Renal pelvis (tissue), 4 donors: ENCODE results near the gene ZPLD1. TPM values are rescaled to one million over a fixed set of nuclear protein-coding genes. Genes with fewer than 3 reads are reported as not detected.

Experiments
- DNase-seq: peaks from one replicate; pipeline ENCODE4 v3.0.0-alpha.2; 2013
- polyA plus RNA-seq, 3 donors: library from polyadenylated mRNA; unstranded; fragments of 120-200 nt; gene quantifications; one replicate each; pipeline ENCODE4 v1.2.1, GENCODE V29; 2013; ENCODE audit not compliant: insufficient read length in 3 of 3

ZPLD1 gene
- polyA plus RNA-seq, 3 donors, result 0.41 to 0.89 (median 0.62) TPM

- DNase-seq, result no peak
These were observed 92.0 kb downstream of the ZPLD1 start for GRCh38 chr3:102526865-102527264.

DNA sequence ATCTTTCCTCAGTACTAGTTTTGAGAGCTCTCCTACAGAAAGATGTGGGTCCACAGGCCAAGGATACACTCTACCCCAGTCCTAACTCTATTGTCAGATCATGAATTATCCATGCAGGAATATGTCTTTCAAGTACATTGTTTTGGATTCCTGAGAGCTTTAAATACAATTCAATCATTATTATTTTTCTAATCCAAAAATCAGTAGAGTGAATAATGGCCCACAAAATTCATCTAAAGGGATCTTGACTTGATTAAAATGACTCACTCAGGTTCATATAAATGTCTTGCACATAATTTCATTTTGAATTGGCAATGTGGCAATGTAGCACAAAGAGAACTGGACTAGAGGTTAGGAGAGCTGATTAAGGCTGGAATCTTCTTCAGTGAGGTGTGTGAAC, 93.9 kb downstream of the ZPLD1 start:
- DNase-seq, result no peak
